Muscle of leg (tissue), 16 donors: ENCODE data around the gene VGF. TPM values are rescaled to one million over a fixed set of nuclear protein-coding genes. Genes with fewer than 3 reads are reported as not detected.
"Not testable (repeated sequence)": the region's sequence is repeated elsewhere in the genome, so short reads cannot be mapped to it uniquely, and the experiment has no call there.

ENCODE experiments used
- DNase-seq: peaks from one replicate; pipeline ENCODE4 v3.0.0; 2013
- H3K27ac ChIP-seq: one replicate; pipeline ENCODE4 v1.5.1; 2013; ENCODE audit warnings: mild to moderate bottlenecking, low read length, control low read depth
- H3K27me3 ChIP-seq: one replicate; pipeline ENCODE4 v1.6.1; 2013; ENCODE audit warnings: low read length; ENCODE audit not compliant: control insufficient read depth, insufficient read depth
- H3K36me3 ChIP-seq: one replicate; pipeline ENCODE4 v1.6.1; 2013; ENCODE audit warnings: low read length; ENCODE audit not compliant: control insufficient read depth, insufficient read depth
- H3K4me1 ChIP-seq: one replicate; pipeline ENCODE4 v1.6.1; 2013; ENCODE audit warnings: low read length; ENCODE audit not compliant: control insufficient read depth, insufficient read depth
- H3K4me3 ChIP-seq: one replicate; pipeline ENCODE4 v1.5.1; 2013; ENCODE audit warnings: low read length, control low read depth
- H3K9me3 ChIP-seq: replicated peaks from 2 replicates; pipeline ENCODE4 v1.6.1; 2013; ENCODE audit warnings: low read depth, low read length; ENCODE audit not compliant: control insufficient read depth
- WGBS: methylation state at CpG from one replicate; pipeline ENCODE4 v1.1.5; 2013; ENCODE audit warnings: missing lambda C conversion rate; ENCODE audit not compliant: insufficient coverage; 5-methylcytosine and 5-hydroxymethylcytosine counted together
- long read RNA-seq, 11 donors: transcript quantifications; one replicate each; lab custom pipeline, GENCODE V29; 2026
- polyA plus RNA-seq, 8 donors: library from polyadenylated mRNA; unstranded; fragments of 120-200 nt; gene quantifications; one replicate each; pipeline versions ENCODE4 v1.2.1 to v1.2.3, GENCODE V29; 2013; ENCODE audit warnings: inconsistent platforms in 1 of 8, low replicate concordance in 1 of 8; ENCODE audit not compliant: insufficient read length in 8 of 8, insufficient read depth in 1 of 8
- total RNA-seq: library from RNA; stranded (reverse); fragments of 120-200 nt; gene quantifications from one replicate; pipeline ENCODE4 v1.2.4, GENCODE V29; 2013

Gene VGF
- total RNA-seq (not detected), polyA plus RNA-seq (under 1 TPM in 1 of 8 donors, not detected in 7; 0.08 TPM)
- long read RNA-seq, donor 1 = 0 reads
- long read RNA-seq, donor 2 = 0 reads
- long read RNA-seq, donor 3 = 0 reads
- long read RNA-seq, donor 4 = 0 reads
- long read RNA-seq, donor 5 = 0 reads
- long read RNA-seq, donor 6 = 0 reads
- long read RNA-seq, donor 7 = 0 reads
- long read RNA-seq, donor 8 = 0 reads
- long read RNA-seq, donor 9 = 0 reads
- long read RNA-seq, donor 10 = 0 reads
- long read RNA-seq, donor 11 = 0 reads

GRCh38 chr7:101165075-101165957 lies at the start of gene VGF:
VGF (minus strand) TSS chr7:101165569; CDS start chr7:101164843, 726 bp downstream.
- Histone ChIP-seq H3K4me3 (no peak within 1 kb of the TSS), H3K4me1 (peaks cover 32% of the 10 kb centered on the region), H3K36me3 (peaks cover 4% of the 10 kb centered on the region), H3K9me3 (no peaks in the 10 kb centered on the region), H3K27ac (no peak within 1 kb of the TSS), H3K27me3 (peaks cover 86% of the 10 kb centered on the region)
- 1% methylated on average over 65 of the region's 74 CpGs for WGBS
- DNase-seq = peak; percentile 94

- Histone ChIP-seq H3K4me1 (peaks cover 16% of the 10 kb centered on the region), H3K27ac (no peak overlapping the region), H3K9me3 (no peaks in the 10 kb centered on the region), H3K36me3 (peaks cover 65% of the 10 kb centered on the region), H3K4me3 (no peak overlapping the region), H3K27me3 (no peaks in the 10 kb centered on the region)
- 82% methylated on average over 5 of the region's 8 CpGs for WGBS
- DNase-seq = no peak
Measured at GRCh38 chr7:101212014-101212413, 46.6 kb upstream of the VGF start.

GRCh38 chr7:101211501-101211900 lies 46.1 kb upstream of the VGF start:
- no peak for DNase-seq
- Histone ChIP-seq H3K27me3 (no peaks in the 10 kb centered on the region), H3K4me3 (no peak overlapping the region), H3K27ac (no peak overlapping the region), H3K36me3 (peaks cover 65% of the 10 kb centered on the region), H3K4me1 (peaks cover 12% of the 10 kb centered on the region), H3K9me3 (no peaks in the 10 kb centered on the region)
- WGBS = 95% methylated on average over 23 of the region's 24 CpGs

GRCh38 chr7:101210143-101210542 lies 44.8 kb upstream of the VGF start:
- DNase-seq = no peak
- peaks cover 4% of the 10 kb centered on the region for H3K4me1 ChIP-seq
- WGBS = 93% methylated on average over 18 of the region's 19 CpGs
- H3K27ac ChIP-seq = no peak overlapping the region
- H3K4me3 ChIP-seq = no peak overlapping the region
- H3K27me3 ChIP-seq = no peaks in the 10 kb centered on the region
- no peaks in the 10 kb centered on the region for H3K9me3 ChIP-seq
- H3K36me3 ChIP-seq = peaks cover 63% of the 10 kb centered on the region

GRCh38 chr7:101208794-101209193 lies 43.4 kb upstream of the VGF start:
- WGBS = 89% methylated on average over 14 of the region's 14 CpGs
- Histone ChIP-seq H3K27ac (no peak overlapping the region), H3K4me3 (no peak overlapping the region), H3K36me3 (peaks cover 57% of the 10 kb centered on the region), H3K27me3 (peaks cover 4% of the 10 kb centered on the region), H3K4me1 (no peaks in the 10 kb centered on the region), H3K9me3 (no peaks in the 10 kb centered on the region)
- no peak for DNase-seq

GRCh38 chr7:101207459-101207858 lies 42.1 kb upstream of the VGF start:
- peaks cover 51% of the 10 kb centered on the region for H3K36me3 ChIP-seq
- H3K9me3 ChIP-seq = no peaks in the 10 kb centered on the region
- no peak for DNase-seq
- peaks cover 17% of the 10 kb centered on the region for H3K27me3 ChIP-seq
- H3K27ac ChIP-seq = no peak overlapping the region
- no peak overlapping the region for H3K4me3 ChIP-seq
- 89% methylated on average over 16 of the region's 17 CpGs for WGBS
- H3K4me1 ChIP-seq = no peaks in the 10 kb centered on the region

- peaks cover 25% of the 10 kb centered on the region for H3K27me3 ChIP-seq
- WGBS = 88% methylated on average over 8 of the region's 19 CpGs
- H3K4me1 ChIP-seq = peaks cover 3% of the 10 kb centered on the region
- no peaks in the 10 kb centered on the region for H3K9me3 ChIP-seq
- peaks cover 43% of the 10 kb centered on the region for H3K36me3 ChIP-seq
- H3K27ac ChIP-seq = no peak overlapping the region
- DNase-seq = no peak
- H3K4me3 ChIP-seq = no peak overlapping the region
Measured at GRCh38 chr7:101206665-101207042, 41.3 kb upstream of the VGF start.

GRCh38 chr7:101205901-101206664 lies 40.7 kb upstream of the VGF start:
- peaks cover 37% of the 10 kb centered on the region for H3K36me3 ChIP-seq
- H3K27me3 ChIP-seq = peaks cover 31% of the 10 kb centered on the region
- no peak overlapping the region for H3K4me3 ChIP-seq
- 82% methylated on average over 23 of the region's 32 CpGs for WGBS
- H3K4me1 ChIP-seq = peaks cover 5% of the 10 kb centered on the region
- no peaks in the 10 kb centered on the region for H3K9me3 ChIP-seq
- no peak for DNase-seq
- no peak overlapping the region for H3K27ac ChIP-seq

- H3K4me1 ChIP-seq, H3K9me3 ChIP-seq, H3K4me3 ChIP-seq, DNase-seq, H3K27ac ChIP-seq: not testable (repeated sequence)
- H3K27me3 ChIP-seq = peaks cover 46% of the 10 kb centered on the region
- peaks cover 20% of the 10 kb centered on the region for H3K36me3 ChIP-seq
- 61% methylated on average over 10 of the region's 22 CpGs for WGBS
Measured at GRCh38 chr7:101203740-101204738, 38.7 kb upstream of the VGF start.
